HepG2 (cell line): ENCODE data around the gene TSPAN15. TPM values are rescaled to one million over a fixed set of nuclear protein-coding genes. Genes with fewer than 3 reads are reported as not detected.

Source experiments
- ARNT ChIP-seq: fragments of 450-650 bp; IDR thresholded peaks from 2 replicates; pipeline ENCODE4 v1.6.1; 2017
- CBX5 ChIP-seq: sonication (generic); formaldehyde crosslinking; IDR thresholded peaks from 2 replicates; pipeline ENCODE4 v1.4.0; 2020; ENCODE audit warnings: missing genetic modification reagents, borderline replicate concordance
- CEBPG ChIP-seq: IDR thresholded peaks from 2 replicates; pipeline ENCODE4 v1.6.1; 2016
- E2F1 ChIP-seq: sonication (generic); formaldehyde crosslinking; IDR thresholded peaks from 2 replicates; pipeline ENCODE4 v1.5.0; 2020; ENCODE audit warnings: missing genetic modification reagents
- FOXA3 ChIP-seq: IDR thresholded peaks from 2 replicates; pipeline ENCODE4 v1.6.1; 2016; ENCODE audit warnings: missing genetic modification reagents, missing compliant biosample characterization
- KDM2A ChIP-seq: sonication (generic); formaldehyde crosslinking; IDR thresholded peaks from 2 replicates; pipeline ENCODE4 v1.4.0; 2020; ENCODE audit warnings: low read depth, missing genetic modification reagents, borderline replicate concordance
- KDM4B ChIP-seq: sonication (generic); formaldehyde crosslinking; IDR thresholded peaks from 2 replicates; pipeline ENCODE4 v1.4.0; 2020; ENCODE audit warnings: missing genetic modification reagents
- MIXL1 ChIP-seq: IDR thresholded peaks from 2 replicates; pipeline ENCODE4 v1.6.1; 2016
- NR2C2 ChIP-seq: sonication (generic); formaldehyde crosslinking; IDR thresholded peaks from 2 replicates; pipeline ENCODE4 v1.4.0; 2020; ENCODE audit warnings: missing genetic modification reagents, mild to moderate bottlenecking, moderate library complexity, borderline replicate concordance
- PATZ1 ChIP-seq: sonication (generic); formaldehyde crosslinking; IDR thresholded peaks from 2 replicates; pipeline ENCODE4 v1.4.0; 2020; ENCODE audit warnings: missing genetic modification reagents
- PBX2 ChIP-seq: IDR thresholded peaks from 2 replicates; pipeline ENCODE4 v1.6.1; 2016; ENCODE audit warnings: control low read depth
- RCOR2 ChIP-seq: IDR thresholded peaks from 2 replicates; pipeline ENCODE4 v1.6.1; 2016; ENCODE audit warnings: missing biosample characterization, missing genetic modification reagents
- SALL1 ChIP-seq: sonication (generic); formaldehyde crosslinking; IDR thresholded peaks from 2 replicates; pipeline ENCODE4 v1.8.0; 2022; ENCODE audit warnings: mild to moderate bottlenecking, missing genetic modification reagents
- SOX6 ChIP-seq, 2 experiments: fragments of 450-650 bp in 1 of 2; sonication (generic) in 1 of 2; formaldehyde crosslinking in 1 of 2; IDR thresholded peaks; 2 replicates each; pipeline versions ENCODE4 v1.4.0 to v1.6.1; 2017 to 2020; ENCODE audit warnings: antibody characterized with exemption in 1 of 2, mild to moderate bottlenecking in 1 of 2, missing genetic modification reagents in 1 of 2
- SP2 ChIP-seq: sonication (generic); formaldehyde crosslinking; IDR thresholded peaks from 2 replicates; pipeline ENCODE4 v1.5.1; 2020; ENCODE audit warnings: mild to moderate bottlenecking, missing genetic modification reagents
- ZFP37 ChIP-seq: sonication (generic); formaldehyde crosslinking; IDR thresholded peaks from 2 replicates; pipeline ENCODE4 v1.4.0; 2020; ENCODE audit warnings: missing genetic modification reagents, borderline replicate concordance
- ZKSCAN8 ChIP-seq: IDR thresholded peaks from 2 replicates; pipeline ENCODE4 v1.6.1; 2016; ENCODE audit warnings: borderline replicate concordance, missing genetic modification reagents, missing compliant biosample characterization
- ZNF331 ChIP-seq: sonication (generic); formaldehyde crosslinking; IDR thresholded peaks from 2 replicates; pipeline ENCODE4 v1.4.0; 2020; ENCODE audit warnings: missing genetic modification reagents
- ZNF543 ChIP-seq: sonication (generic); formaldehyde crosslinking; IDR thresholded peaks from 2 replicates; pipeline ENCODE4 v1.4.0; 2020; ENCODE audit warnings: mild to moderate bottlenecking, missing genetic modification reagents
- ZNF646 ChIP-seq: sonication (generic); formaldehyde crosslinking; IDR thresholded peaks from 2 replicates; pipeline ENCODE4 v1.9.0; 2021; ENCODE audit warnings: mild to moderate bottlenecking, missing genetic modification reagents
- polyA plus RNA-seq, 8 experiments: library from polyadenylated mRNA; depleted of rRNA in 3 of 8; stranded (reverse) in 7 of 8; unstranded in 1 of 8; fragments of >200 nt; fragmentation: Illumina TruSeq in 4 of 8; extraction: Trizol in 4 of 8; gene quantifications; 2 replicates each; pipeline versions ENCODE4 v1.2.1 to v1.2.3, GENCODE V29; 2011 to 2016; ENCODE audit warnings: low read depth in 4 of 8, missing spikeins in 1 of 8, mixed read lengths in 1 of 8; ENCODE audit not compliant: insufficient read depth in 1 of 8
- total RNA-seq, 5 experiments: library from RNA; depleted of rRNA; stranded (reverse); fragments of >200 nt; fragmentation: Illumina TruSeq; extraction: Trizol; gene quantifications; 2 replicates each; pipeline ENCODE4 v1.2.3, GENCODE V29; 2016; ENCODE audit warnings: low read depth in 1 of 5

The TSPAN15 gene
- total and polyA plus RNA-seq, 2 of the 13 experiments (the other 11 are each of a cell fraction or from before 2014, with no cell fraction given) = 0.27 to 3.2 TPM

GRCh38 chr10:69418052-69418752 lies 33.1 kb upstream of the TSPAN15 start (continued):
- TF ChIP-seq CBX5 (CRISPR knock-in tag) (0 out of 2 replicates have a peak, but pooled peaks have one; percentile 52), ZNF646 (CRISPR knock-in tag) (no peak), ARNT (no peak), ZFP37 (CRISPR knock-in tag) (no peak), E2F1 (CRISPR knock-in tag) (no peak), ZNF543 (CRISPR knock-in tag) (0 out of 2 replicates have a peak, but pooled peaks have one; percentile 27), ZNF331 (peak; percentile 49; the same call in 1 of the 2 replicates), RCOR2 (CRISPR knock-in tag) (peak; percentile 60; the same call in 1 of the 2 replicates), ZKSCAN8 (CRISPR knock-in tag) (no peak; the same call in 1 of the 2 replicates), SOX6 (IDR thresholded peaks at IDR 0.05) (no peak), SOX6 (CRISPR knock-in tag; IDR thresholded peaks at IDR 0.05) (peak; percentile 70), KDM4B (CRISPR knock-in tag) (no peak), PATZ1 (peak; percentile 97), SP2 (CRISPR knock-in tag) (no peak), MIXL1 (CRISPR knock-in tag) (no peak), NR2C2 (peak; percentile 46; the same call in 1 of the 2 replicates), PBX2 (CRISPR knock-in tag) (0 out of 2 replicates have a peak, but pooled peaks have one; percentile 0), FOXA3 (peak; percentile 60; the same call in 1 of the 2 replicates), SALL1 (CRISPR knock-in tag) (peak; percentile 63), KDM2A (CRISPR knock-in tag) (peak; percentile 34; the same call in 1 of the 2 replicates), CEBPG (CRISPR knock-in tag) (no peak)
